ENCODE measurements around the gene MSTO1.
"Not testable (repeated sequence)": the region's sequence is repeated elsewhere in the genome, so short reads cannot be mapped to it uniquely, and the experiment has no call there.

Gene MSTO1

DNA sequence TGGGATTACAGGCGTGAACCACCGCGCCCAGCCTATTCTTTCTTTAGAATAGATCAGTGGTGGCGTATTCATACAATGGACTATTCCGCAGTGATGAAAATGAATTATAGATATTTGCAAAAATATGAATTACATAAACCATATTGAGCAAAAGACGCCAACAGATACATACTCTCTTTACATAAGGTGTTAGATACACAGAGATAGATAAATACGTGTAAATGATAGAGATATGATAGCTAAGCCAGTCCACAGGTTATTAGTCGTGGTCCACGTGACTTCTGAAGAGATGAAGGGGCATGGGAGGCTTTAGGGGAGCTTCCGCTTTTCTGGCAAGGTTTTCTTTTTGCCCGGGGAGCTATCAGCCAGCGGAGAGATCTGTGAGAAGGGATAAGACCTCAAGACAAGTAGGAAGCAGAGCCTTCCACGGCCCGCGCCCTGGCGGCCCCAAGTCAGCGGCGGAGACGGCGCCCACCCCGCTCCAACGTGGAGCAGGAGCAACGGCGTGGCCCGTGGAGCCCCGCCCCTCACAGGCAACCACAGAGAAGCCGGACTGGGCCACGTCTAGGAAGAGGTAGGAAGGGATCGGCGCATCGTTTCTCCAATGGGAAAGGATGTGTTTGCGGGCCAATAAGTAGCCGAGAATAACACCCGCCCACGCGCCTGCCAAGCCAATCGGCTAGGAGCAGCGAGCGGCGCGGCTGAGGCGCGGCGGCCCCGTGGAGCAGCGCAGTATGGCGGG lies at the start of gene MSTO1:
Gene MSTO1, plus strand, starts transcription at position 704 of the 742 bp plus-strand sequence. Its CDS starts 31 bp downstream, at position 735.
- Mint-ChIP-seq H3K36me3 (ENCODE audit: low read depth) (peaks cover 11% of the 10 kb centered on the region), H3K9me3 (no peaks in the 10 kb centered on the region), H3K27me3 (no peaks in the 10 kb centered on the region), H3K27ac (peak within 1 kb of the TSS; percentile 96), H3K4me1 (peaks cover 11% of the 10 kb centered on the region), H3K4me3 (peak within 1 kb of the TSS; percentile 94)
- peak; percentile 98 for DNase-seq
- ATAC-seq: peak; percentile 98

DNA sequence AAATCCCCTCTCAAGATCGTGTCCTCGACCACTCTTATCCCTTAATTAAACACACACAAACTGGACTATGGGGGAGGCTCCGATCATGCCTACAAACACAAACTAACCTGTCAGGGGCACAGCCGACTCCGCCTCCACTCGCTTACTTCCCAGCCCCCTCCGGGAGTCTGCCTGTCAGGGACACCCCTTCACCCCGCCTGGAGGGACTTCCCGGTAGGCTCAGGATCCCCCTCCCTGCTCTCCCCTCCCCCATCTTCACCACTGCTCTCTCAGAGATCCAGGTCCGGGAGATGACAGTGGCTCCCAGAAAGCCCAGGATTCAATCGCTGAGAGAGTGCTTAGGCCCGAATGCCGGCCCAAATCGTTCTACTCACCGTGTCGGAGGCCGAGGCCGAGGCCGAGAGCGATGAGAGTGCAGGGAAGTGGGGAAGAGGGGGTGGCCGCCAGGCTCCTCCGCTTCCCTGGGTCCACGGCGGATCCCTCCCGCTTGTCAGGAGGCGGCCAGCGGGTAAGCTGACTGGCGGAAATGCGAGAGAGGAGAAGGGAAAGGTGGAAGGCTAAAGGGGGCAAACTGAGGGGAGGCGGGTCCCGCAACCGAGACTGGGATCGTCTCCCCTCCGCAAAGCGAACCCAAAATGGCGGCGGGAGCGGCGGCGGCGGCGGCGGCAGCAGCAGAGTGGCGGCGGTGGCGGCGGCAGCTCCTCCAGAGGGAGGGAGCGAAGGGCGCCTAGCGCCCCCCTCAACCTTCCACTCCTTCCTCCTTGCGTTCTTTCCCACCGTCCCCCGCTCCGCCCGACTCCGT lies 48.0 kb upstream of the MSTO1 start:
- peaks cover 24% of the 10 kb centered on the region for H3K36me3 Mint-ChIP-seq (ENCODE audit: low read depth)
- peak; percentile 72 for DNase-seq
- H3K27ac Mint-ChIP-seq: peak overlapping the region; percentile 99

DNA sequence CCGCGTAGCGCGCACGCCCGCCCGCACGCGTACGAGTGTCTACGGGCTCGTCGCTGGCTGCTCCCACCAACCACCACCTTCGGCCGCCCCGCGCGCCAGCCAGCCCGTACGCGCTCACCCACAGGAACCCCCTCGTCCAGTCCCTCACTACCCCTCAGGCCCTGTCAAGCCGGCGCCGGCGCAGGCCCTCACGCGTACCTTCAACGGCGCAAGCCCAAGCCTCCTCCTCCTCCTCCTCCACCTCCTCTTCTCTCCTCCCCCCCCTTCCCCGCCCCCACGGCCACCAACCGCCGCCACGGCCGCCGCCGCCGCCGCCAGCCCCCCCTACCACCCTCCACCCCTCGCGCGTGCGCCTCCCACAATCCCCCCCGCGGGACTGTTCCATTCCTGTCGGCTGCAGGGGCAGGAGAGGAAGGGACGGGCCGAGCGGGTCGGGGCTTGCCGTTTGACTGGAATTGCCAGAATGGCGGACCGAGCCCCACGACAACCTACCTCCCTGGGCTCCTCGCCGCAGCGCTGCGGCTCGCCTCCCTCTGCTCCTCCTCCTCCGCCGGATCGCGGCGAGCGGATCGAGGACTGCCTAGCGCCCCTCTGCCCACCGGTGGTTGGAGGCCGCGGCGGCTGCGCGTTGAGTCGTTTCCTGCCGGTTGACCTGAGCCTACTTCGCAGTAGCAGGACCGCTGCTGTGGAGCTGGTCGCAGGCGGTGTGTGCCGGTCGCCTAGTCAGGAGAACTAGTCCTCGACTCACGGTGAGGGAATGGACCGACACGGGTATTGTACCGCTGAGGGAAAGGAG lies 47.2 kb upstream of the MSTO1 start, which contains the start of gene ASH1L:
Gene ASH1L, minus strand, starts transcription at position 223 of the 796 bp plus-strand sequence. CDS start 41,284 bp downstream, outside the sequence.
- DNase-seq (peak; percentile 93), ATAC-seq (peak; percentile 84)
- Mint-ChIP-seq H3K4me3 (peak within 1 kb of the TSS; percentile 97), H3K9me3 (no peaks in the 10 kb centered on the region), H3K4me1 (peaks cover 50% of the 10 kb centered on the region), H3K27ac (peak within 1 kb of the TSS; percentile 99), H3K36me3 (ENCODE audit: low read depth) (peaks cover 23% of the 10 kb centered on the region), H3K27me3 (no peaks in the 10 kb centered on the region)

More for the DNA sequence above, 48.0 kb upstream of the MSTO1 start:
- Mint-ChIP-seq H3K4me1 (peaks cover 52% of the 10 kb centered on the region), H3K4me3 (peak overlapping the region; percentile 97)
- peak; percentile 22 for ATAC-seq
- H3K9me3 Mint-ChIP-seq, H3K27me3 Mint-ChIP-seq: not testable (repeated sequence)

DNA sequence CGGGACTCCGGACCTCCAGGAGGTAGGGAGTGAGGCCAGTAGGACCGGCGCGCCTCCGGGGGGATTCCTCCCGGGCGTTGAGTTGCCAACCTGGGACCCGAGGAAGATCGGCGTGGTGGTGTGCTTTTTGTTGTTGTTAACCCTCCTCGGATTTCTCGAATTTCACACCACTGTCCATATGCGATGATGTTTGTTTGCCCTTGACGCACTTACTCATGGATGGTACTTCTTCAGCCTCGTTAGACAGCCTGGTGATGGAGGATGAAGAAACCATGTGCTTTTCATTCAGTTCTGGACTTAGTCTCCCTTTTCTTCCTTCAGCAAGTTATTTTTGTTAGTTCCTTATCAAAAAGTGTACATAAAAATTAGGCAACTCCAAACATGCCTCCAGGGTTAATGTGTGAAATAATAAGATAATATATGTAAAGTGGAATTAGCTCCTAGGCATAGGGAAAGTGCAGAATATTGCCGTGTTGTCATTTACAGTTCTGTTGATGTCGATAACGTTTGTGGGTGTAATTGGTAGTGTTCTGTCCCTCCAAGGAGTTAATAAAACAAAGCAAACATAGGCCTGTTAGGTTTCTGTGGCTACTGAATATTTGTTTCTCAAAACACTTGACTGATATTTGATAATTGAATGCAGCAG lies 46.5 kb upstream of the MSTO1 start:
- Mint-ChIP-seq H3K27ac (peak overlapping the region; percentile 99), H3K36me3 (ENCODE audit: low read depth) (peaks cover 21% of the 10 kb centered on the region), H3K4me3 (peak overlapping the region; percentile 97), H3K4me1 (peaks cover 45% of the 10 kb centered on the region)
- H3K27me3 Mint-ChIP-seq, ATAC-seq, H3K9me3 Mint-ChIP-seq, DNase-seq: not testable (repeated sequence)

DNA sequence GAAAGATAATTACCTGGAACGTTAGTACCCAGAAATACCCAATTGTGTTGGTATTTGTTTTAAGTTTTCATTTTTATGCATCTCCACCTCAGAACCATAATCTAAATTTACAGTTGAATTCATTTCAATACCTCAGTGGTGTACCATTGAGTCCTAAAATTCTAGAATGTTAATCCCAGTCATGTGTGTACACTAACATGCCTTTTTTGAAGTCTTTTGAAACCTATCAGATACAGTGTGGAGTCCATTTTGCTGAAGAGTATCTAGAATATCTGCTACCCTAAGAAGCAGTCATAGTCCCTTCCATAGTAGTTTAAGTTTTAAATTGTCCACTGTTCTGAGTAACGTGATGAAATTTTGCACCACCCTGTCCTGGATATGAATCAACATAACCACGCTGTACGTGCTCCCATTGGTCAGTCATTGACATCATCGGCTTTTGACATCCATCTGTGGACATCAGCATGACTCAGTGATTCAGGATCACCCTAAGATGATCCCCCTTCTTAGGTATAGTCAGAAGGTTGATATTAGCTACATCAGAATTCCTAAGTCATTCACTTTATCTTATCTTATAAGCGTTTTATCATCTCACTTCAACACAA lies 39.9 kb upstream of the MSTO1 start:
- no peak for DNase-seq

DNA sequence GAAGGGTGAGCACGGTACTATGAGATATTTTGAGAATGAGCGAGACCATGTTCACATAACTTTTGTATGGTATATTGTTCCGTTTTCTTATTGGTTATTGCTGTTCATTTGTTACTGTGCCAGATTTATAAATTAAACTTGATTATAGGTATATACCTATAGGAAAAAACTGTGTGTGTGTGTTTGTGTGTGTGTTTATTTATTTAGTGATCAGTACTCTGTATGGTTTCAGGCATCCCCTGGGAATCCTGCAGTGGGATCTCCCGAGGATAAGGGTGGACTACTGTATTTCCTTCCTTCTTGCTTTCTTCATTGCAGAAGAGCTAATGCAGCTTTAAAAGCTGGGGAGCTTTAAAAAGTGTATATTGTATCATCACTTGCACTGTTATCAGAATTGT lies 39.4 kb upstream of the MSTO1 start:
- DNase-seq (no peak), ATAC-seq (no peak)
- Mint-ChIP-seq H3K36me3 (ENCODE audit: low read depth) (peaks cover 23% of the 10 kb centered on the region), H3K9me3 (no peaks in the 10 kb centered on the region), H3K4me1 (peaks cover 23% of the 10 kb centered on the region), H3K4me3 (no peak overlapping the region), H3K27me3 (no peaks in the 10 kb centered on the region), H3K27ac (no peak overlapping the region)

More for the DNA sequence above, 39.9 kb upstream of the MSTO1 start:
- ATAC-seq: no peak
- H3K4me3 Mint-ChIP-seq: no peak overlapping the region
- peaks cover 25% of the 10 kb centered on the region for H3K36me3 Mint-ChIP-seq (ENCODE audit: low read depth)
- H3K27me3 Mint-ChIP-seq: no peaks in the 10 kb centered on the region
- peaks cover 24% of the 10 kb centered on the region for H3K4me1 Mint-ChIP-seq
- H3K9me3 Mint-ChIP-seq: no peaks in the 10 kb centered on the region
- no peak overlapping the region for H3K27ac Mint-ChIP-seq

DNA sequence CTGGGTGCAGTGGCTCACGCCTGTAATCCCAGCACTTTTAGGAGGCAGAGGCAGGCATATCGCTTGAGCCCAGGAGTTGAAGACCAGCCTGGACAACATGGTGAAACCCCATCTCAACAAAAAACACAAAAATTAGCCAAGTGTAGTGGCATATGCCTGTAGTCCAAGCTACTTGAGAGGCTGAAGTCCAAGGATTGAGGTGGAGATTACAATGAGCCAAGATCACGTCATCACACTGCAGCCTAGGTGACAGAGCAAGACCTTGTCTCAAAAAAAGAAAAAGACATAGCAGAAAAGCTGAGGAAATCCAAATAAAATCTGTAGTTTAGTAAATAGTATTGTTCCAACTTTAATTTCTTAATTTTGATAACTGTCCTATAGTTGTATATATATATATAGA lies 35.9 kb upstream of the MSTO1 start:
- peaks cover 17% of the 10 kb centered on the region for H3K36me3 Mint-ChIP-seq (ENCODE audit: low read depth)
- no peak overlapping the region for H3K27ac Mint-ChIP-seq
- H3K4me1 Mint-ChIP-seq: peaks cover 13% of the 10 kb centered on the region
- no peak for DNase-seq
- H3K9me3 Mint-ChIP-seq: no peaks in the 10 kb centered on the region
- H3K27me3 Mint-ChIP-seq: no peaks in the 10 kb centered on the region
- no peak overlapping the region for H3K4me3 Mint-ChIP-seq
- ATAC-seq: no peak

DNA sequence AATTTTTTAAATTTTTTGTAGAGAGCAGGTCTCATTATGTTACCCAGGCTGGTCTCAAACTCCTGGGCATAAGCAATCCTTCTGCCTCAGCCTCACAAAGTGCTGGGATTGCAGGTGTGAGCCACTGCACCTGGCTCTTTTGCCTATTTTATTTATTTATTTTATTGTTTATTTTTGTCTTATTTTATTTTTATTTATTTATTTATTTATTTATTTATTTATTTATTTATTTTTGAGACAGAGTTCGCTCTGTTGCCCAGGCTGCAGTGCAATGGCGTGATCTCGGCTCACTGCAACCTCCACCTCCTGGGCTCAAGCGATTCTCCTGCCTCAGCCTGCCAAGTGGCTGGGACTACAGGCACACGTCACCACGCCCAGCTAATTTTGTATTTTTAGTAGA lies 34.4 kb upstream of the MSTO1 start:
- not testable (repeated sequence) for H3K9me3 Mint-ChIP-seq; H3K36me3 Mint-ChIP-seq (ENCODE audit: low read depth); H3K27ac Mint-ChIP-seq; DNase-seq; H3K4me1 Mint-ChIP-seq; H3K27me3 Mint-ChIP-seq; H3K4me3 Mint-ChIP-seq; ATAC-seq

DNA sequence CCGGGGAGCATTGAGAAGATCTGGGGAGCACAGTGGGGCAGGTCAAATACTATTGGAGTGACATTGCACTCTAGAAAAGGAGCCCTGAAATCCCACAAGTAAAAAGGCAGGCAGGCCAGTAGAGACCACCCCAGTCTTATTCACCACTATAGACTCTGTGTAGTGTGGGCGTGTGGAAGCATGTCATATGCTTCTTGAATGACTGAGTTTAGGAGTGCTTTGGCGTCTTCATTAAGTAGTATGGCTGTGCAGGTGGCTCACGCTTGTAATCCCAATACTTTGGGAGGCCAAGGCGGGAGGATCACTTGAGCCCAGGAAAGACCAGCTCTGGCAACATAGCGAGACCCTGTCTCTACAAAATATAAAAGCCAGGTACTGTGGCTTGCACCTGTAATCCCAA lies 26.2 kb upstream of the MSTO1 start:
- H3K36me3 Mint-ChIP-seq (ENCODE audit: low read depth); H3K9me3 Mint-ChIP-seq; DNase-seq; H3K4me3 Mint-ChIP-seq; H3K4me1 Mint-ChIP-seq; H3K27ac Mint-ChIP-seq; ATAC-seq; H3K27me3 Mint-ChIP-seq: not testable (repeated sequence)

DNA sequence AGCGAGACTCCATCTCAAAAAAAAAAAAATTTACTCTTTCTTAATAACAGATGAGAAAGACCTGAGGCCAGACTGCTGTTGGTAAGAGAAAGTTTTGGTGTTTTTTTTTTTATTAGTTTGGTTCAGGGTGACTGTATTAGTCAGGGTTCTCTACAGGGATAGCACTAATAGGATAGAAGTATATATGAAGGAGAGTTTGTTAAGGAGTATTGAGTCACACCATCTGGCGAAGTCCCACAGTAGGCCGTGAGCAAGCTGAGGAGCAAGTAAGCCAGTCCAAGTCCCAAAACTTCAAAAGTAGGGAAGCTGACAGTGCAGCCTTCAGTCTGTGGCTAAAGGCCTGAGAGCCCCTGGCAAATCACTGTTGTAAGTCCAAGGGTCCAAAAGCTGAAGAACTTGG lies 20.7 kb upstream of the MSTO1 start:
- not testable (repeated sequence) for ATAC-seq; DNase-seq; H3K27me3 Mint-ChIP-seq; H3K27ac Mint-ChIP-seq; H3K4me3 Mint-ChIP-seq; H3K9me3 Mint-ChIP-seq; H3K36me3 Mint-ChIP-seq (ENCODE audit: low read depth); H3K4me1 Mint-ChIP-seq

DNA sequence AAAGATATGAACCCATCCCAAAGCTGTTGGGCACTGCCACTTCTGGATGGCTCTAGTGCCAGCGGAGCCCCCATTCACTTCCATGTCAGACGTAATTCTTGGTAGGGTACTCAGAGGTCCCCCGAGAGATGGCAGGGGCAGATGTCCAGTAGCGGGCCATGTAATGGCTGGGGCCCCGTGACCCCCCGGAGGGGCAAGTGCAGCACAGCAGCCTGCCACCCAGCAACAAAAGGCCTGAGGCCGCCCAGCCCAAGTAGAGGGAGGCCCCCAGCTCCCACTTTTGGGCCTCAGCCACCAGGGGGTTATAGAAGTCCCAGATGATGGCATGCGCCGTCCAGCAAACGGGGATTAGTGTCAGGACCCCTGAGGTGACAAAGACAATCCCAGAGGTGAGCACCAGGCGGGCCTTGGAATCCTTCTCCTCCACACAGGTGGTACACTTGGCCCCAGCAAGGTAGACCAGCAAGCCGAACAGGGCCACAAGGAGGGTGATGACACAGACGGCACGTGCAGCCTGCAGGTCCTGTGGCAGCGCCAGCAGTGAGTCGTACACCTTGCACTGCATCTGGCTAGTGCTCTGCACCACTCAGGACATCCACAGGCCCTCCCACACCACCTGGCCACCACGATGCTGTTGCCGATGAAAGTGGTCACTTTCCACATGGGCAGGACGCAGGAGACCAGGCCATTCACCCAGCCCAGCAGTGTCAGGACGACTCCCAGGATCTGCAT lies 19.3 kb upstream of the MSTO1 start:
- not testable (repeated sequence) for H3K9me3 Mint-ChIP-seq, H3K4me3 Mint-ChIP-seq

DNA sequence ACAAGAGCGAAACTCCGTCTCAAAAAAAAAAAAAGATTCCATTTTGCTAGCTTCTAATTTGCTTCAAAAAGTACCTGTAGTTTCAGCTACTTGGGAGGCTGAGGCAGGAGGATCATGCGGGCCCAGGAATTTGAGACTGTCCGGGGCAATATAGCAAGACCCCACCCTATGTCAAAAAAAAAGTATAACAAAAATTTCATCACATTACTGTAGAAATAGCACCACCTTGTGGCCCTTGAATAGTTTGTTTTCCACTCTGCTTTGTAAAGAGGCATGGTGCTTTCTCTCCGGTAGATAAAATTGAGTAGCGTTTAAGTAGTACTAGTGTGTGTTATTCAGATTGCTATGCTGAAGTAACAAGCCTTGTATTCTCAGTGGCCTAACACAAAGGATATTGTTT lies 18.2 kb upstream of the MSTO1 start:
- H3K4me3 Mint-ChIP-seq: no peak overlapping the region
- no peaks in the 10 kb centered on the region for H3K9me3 Mint-ChIP-seq
- no peaks in the 10 kb centered on the region for H3K36me3 Mint-ChIP-seq (ENCODE audit: low read depth)
- H3K4me1 Mint-ChIP-seq: no peaks in the 10 kb centered on the region
- no peak overlapping the region for H3K27ac Mint-ChIP-seq
- ATAC-seq: peak; percentile 59
- H3K27me3 Mint-ChIP-seq: no peaks in the 10 kb centered on the region
- no peak for DNase-seq

More for the DNA sequence above, 19.3 kb upstream of the MSTO1 start:
- not testable (repeated sequence) for ATAC-seq; H3K36me3 Mint-ChIP-seq (ENCODE audit: low read depth); H3K27me3 Mint-ChIP-seq; H3K27ac Mint-ChIP-seq; H3K4me1 Mint-ChIP-seq; DNase-seq

DNA sequence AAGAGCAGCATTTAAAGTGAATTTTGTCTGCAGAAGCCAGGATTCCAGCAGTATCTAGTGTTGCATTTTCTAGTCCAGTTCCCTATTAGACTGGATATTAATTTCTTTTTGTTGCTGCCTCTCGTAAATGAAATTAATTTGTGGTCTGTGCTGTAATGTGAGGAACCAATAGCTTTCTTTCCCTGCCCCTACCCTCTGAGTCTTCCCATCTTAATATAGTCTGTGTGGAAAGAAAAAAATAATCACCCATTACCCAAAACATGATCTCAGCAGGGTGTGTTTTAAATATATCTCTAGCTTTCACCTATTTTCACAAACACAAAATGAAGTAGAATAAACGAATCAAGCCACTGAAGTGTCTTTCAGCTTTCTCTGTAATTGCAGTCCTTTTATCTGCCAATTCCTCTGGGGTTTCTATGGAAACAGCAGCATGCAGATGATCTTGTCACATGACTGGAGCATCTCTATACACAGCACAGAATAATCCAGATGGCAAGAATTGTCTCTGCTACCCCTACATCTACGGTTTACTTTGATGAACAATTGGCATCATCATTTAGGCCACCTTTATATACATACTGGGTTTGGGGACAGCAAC lies 14.0 kb upstream of the MSTO1 start:
- H3K27me3 Mint-ChIP-seq; H3K9me3 Mint-ChIP-seq; H3K27ac Mint-ChIP-seq; H3K4me3 Mint-ChIP-seq; H3K4me1 Mint-ChIP-seq; H3K36me3 Mint-ChIP-seq (ENCODE audit: low read depth); DNase-seq; ATAC-seq: not testable (repeated sequence)

Data from activated naive CD8-positive, alpha-beta T cell treated with anti-CD3 and anti-CD28 coated beads, Interleukin-2, amount 50 U/mL, for 24 hours (primary cell).